GM19395 (cell line): ENCODE results near the gene CSRNP2.
"Not testable (repeated sequence)": the region's sequence is repeated elsewhere in the genome, so short reads cannot be mapped to it uniquely, and the experiment has no call there.

Source experiments
- ATAC-seq: cut with Tn5 transposase; IDR thresholded peaks from one replicate; pipeline ENCODE4 v1.9.1; 2021; ENCODE audit warnings: mild to moderate bottlenecking, moderate library complexity; ENCODE audit not compliant: unreplicated experiment

The CSRNP2 gene

DNA sequence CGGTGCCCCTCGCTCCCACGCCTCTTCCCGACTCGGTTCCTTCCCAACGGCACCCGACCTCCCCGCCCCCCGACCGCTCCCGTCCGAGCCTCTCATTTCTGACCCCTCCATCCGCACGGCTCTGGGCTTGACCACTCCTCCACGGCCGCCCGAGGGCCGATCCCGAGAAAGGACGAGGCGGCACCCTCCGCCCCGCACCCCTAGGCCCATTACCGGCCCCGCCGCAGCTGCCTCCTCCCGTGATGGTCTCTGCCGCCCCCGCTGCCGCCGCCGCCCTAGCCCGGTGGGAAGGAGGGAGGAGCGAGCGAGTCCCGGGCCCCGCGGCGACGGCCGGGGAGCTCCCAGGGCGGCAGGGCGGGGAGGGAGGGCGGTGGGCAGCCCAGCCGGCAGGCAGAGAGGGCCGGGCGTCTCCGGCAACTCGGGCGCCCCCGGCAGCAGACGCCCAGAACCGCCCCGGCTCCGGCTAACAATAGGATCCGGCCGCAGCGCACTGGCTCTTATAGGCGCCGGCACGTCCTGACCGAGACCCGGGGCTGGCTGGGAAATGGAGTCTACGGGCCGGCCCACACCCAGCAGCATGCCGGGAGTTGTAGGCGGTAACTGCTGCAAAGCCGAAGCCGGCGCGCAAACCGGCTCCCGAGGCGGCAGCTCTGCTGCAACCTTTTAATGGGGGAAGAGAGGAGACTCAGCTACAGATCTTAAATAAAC is at the start of gene CSRNP2:
TSS of gene CSRNP2 (minus strand) at position 471 of the 708 bp plus-strand sequence. CDS start 7,035 bp downstream, outside the sequence.
- peak; percentile 95 for ATAC-seq

DNA sequence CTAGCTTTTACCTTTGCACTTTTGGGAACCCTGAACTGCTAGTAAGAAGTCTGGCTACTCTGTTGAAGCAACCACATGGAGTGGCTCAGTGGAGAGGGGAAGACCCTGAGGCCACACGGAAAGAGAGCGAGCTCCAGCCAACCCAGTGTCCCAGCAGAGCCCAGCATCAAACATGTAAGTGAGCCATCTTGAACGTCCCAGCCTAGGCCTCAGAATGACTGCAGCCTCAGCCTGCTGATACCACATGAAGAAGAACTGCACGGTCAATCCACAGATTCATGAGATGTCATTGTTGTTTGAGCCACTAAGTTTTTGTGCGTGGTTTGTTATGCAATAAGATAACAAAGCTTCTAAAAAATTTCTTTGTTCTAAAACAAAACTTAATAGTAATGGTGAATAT is 49.3 kb upstream of the CSRNP2 start:
- no peak for ATAC-seq

- ATAC-seq, result no peak
Measured at GRCh38 chr12:51131745-51132521, 48.5 kb upstream of the CSRNP2 start.

- ATAC-seq, result no peak
Measured at GRCh38 chr12:51128919-51129318, 45.5 kb upstream of the CSRNP2 start.

DNA sequence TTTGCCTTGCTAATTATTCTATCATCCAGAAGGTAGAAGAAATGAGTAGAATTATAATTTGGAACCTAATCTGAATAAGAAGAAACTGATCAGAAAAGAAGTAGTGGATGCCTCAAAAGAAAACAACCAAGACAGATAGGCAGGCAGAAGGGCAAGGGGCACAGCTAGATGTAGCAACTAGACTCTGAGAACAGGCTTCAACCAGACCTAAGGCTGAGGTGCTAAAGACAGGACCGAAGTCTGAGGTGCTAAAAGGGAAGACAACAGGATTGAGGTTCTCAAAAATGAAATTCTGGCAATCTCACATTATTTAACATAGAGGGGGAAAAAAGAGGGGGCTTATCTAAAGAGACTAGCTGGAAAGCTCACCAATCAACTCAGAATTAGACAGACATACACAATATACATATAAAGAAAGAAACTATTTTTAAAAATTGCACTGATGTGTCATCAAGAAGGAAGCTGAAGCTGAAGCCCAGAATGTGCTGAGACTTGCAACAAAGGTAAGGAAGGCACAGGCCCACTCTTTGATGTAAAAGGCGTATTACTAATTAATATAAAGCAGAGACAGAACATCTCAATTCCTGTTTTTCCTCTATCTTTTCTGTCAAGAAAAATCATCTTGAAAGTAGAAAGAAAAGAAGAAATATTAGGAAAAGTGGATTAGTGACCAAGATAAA is 43.8 kb upstream of the CSRNP2 start:
- no peak for ATAC-seq

GRCh38 chr12:51126297-51126696 is 42.9 kb upstream of the CSRNP2 start:
- no peak for ATAC-seq

GRCh38 chr12:51124504-51124903 is 41.1 kb upstream of the CSRNP2 start:
- no peak for ATAC-seq

- no peak for ATAC-seq
Measured at GRCh38 chr12:51122844-51123243, 39.4 kb upstream of the CSRNP2 start.

DNA sequence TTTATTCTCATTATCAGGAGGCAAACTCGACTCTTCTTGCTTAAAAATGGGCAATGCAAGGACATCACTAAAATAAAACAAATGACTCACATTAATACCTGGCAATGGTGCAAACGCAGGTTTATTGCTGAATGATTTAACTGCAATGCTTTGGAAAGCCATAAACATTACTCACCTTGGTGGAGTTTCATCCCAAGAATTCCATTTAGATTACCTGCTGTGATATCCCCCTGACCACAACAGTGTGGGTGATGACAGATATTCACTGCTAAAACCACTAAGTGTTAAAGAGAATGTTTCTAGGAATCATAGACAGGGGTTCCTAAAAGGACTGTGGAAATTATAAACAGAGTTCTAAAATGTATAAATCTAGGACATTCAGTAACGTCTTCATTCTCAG is 35.3 kb upstream of the CSRNP2 start:
- no peak for ATAC-seq

GRCh38 chr12:51115533-51115932 is 32.1 kb upstream of the CSRNP2 start:
- no peak for ATAC-seq

DNA sequence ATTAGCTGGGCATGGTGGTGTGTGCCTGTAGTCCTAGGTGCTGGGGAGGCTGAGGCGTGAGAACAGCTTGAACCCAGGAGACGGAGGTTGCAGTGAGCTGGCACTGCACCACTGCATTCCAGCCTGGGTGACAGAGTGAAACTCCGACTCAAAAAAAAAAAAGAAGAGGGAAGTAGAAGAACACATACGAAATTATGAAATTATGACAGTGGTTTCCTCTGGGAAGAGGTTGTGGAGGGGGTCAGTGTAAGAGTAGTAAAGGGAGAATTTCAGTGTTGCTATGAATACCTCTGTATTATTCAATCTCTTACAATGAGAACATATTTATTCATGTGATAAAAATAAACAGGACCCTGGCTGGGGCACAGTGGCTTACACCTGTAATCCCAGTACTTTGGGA is 24.7 kb upstream of the CSRNP2 start:
- no peak for ATAC-seq

DNA sequence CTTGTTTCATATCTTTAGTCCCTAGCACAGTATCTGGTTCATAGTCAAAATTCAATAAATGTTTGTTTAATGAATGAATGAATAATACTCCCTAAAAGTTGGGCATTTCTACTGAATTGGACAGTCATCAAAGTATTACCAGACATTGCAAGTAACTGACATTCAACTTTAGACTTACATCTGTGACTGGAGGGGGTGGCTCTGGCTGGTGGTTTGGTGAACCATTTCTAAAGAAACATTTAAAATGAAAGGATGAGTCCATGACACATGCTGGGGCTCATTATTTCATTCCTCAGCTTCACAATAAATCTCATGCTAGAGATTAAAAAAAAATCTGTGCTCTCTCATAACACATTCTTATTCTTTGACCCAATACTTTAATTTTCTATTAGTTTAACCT is 20.6 kb upstream of the CSRNP2 start:
- no peak for ATAC-seq

DNA sequence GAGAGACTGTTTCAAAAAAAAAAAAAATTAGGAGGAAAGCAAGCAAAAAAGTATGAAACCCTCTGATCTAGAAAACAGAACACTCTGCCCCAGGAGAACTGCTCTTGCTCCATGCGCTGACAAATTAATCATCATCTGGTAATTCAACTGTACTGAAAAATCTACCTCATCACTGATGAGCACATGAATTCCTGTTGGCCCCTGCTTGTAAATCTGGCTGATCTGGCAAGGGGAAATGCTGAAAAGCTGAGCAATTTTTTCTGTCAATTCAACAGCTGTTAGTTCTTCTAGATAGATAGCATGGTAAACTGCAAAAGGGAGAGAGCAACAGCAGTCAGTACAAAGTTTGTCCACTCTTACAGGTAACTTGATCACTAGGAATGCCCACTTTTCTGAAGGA is 15.2 kb upstream of the CSRNP2 start:
- no peak for ATAC-seq

GRCh38 chr12:51090705-51091229 is 7.4 kb upstream of the CSRNP2 start:
- no peak for ATAC-seq

DNA sequence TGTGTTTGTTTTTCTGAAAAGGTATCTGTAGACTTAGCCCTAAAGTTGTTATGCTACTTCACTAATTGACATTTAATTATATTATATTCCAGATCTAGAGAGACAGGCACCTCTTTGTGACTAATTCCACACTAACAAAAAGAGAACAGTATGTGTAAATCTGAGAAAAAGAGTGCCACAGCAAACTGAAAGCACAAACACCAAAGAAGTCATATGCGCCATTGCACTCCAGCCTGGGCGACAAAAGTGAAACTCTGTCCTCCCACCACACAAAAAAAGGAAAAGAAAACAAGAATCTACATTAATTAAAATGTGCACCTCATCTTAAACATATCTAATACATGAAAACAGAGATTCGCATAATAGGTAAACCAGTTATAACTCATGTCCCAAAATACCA is 4.4 kb upstream of the CSRNP2 start:
- no peak for ATAC-seq

DNA sequence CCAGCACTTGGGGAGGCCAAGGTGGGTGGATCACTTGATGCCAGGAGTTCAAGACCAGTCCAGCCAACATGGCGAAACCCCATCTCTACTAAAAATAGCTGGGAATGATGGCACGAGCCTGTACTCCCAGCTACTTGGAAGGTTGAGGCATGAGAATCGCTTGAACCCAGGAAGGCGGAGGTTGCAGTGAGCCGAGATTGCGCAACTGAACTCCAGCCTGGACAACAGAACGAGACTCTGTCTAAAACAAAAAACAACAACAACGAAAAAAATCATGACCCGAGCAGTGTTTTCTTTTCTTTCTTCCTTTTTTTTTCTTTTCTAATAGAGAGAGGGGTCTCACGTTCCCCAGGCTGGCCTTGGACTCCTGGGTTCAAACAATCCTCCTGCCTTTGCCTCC is 3.5 kb upstream of the CSRNP2 start:
- no peak for ATAC-seq

DNA sequence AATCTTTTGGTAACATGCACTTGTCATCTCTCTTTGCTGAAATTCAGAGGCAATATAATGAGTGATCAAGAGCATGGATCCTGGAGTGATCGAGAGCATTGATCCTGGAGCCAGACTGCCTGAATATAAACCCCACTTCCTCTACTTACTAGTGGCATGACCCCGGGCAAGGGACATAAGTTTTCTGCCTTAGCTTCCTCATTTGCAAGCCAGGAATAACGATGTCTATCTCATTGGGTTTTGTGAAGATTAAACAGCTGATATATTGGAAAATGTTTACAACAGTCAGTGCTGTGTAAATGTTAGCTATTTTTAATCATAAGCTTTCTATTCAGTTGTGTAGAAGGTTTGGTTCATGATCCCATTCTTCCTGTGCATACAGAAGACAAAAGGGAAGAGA is 2.4 kb upstream of the CSRNP2 start:
- ATAC-seq, result no peak

GRCh38 chr12:51082561-51083125 is 753 bp downstream of the CSRNP2 start:
- no peak for ATAC-seq

GRCh38 chr12:51081421-51081820 is 2.0 kb downstream of the CSRNP2 start:
- no peak for ATAC-seq

- ATAC-seq, result no peak
Measured at GRCh38 chr12:51080136-51080535, 3.3 kb downstream of the CSRNP2 start.

DNA sequence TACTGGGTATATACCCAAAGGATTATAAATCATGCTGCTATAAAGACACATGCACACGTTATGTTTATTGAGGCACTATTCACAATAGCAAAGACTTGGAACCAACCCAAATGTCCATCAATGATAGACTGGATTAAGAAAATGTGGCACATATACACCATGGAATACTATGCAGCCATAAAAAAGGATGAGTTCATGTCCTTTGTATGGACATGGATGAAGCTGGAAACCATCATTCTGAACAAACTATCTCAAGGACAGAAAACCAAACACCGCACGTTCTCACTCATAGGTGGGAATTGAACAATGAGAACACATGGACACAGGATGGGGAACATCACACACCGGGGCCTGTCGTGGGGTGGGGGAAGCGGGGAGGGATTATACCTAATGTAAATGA is 4.5 kb downstream of the CSRNP2 start:
- ATAC-seq, result not testable (repeated sequence)
